Mammary epithelial cell (primary cell): Measurements from ENCODE around the gene SPTBN1.

ENCODE experiments used
- CTCF ChIP-seq, 2 donors: IDR thresholded peaks in 1 of 2; conservative IDR thresholded peaks in 1 of 2; 2 replicates each; pipeline ENCODE4 v1.5.1; 2011 to 2012; ENCODE audit warnings: inconsistent platforms in 2 of 2, low read length in 2 of 2, mild to moderate bottlenecking in 2 of 2, control low read depth in 1 of 2, low read depth in 1 of 2; ENCODE audit not compliant: insufficient read depth in 1 of 2; ENCODE audit errors: extremely low read depth in 1 of 2
- EZH2 ChIP-seq: IDR thresholded peaks from 2 replicates; pipeline ENCODE4 v1.6.1; 2012; ENCODE audit warnings: low read length, inconsistent platforms, borderline replicate concordance

GRCh38 chr2:54640834-54641540 lies 184.9 kb downstream of the SPTBN1 start:
- no peak for TF ChIP-seq EZH2
- TF ChIP-seq CTCF (conservative IDR thresholded peaks at IDR 0.05 in 1 of 2, IDR thresholded peaks at IDR 0.05 in 1 of 2; ENCODE audit: extremely low read depth in 1 of 2, insufficient read depth in 1 of 2, low read depth in 1 of 2, low read length in 2 of 2), result no peak
